Dedifferentiated amniotic fluid mesenchymal stem cell (primary cell): ENCODE measurements around the gene NPDC1.

ENCODE experiments used
- DNase-seq: peaks from one replicate; pipeline ENCODE4 v3.0.0-alpha.2; 2016; ENCODE audit errors: extremely low spot score

The NPDC1 gene

DNA sequence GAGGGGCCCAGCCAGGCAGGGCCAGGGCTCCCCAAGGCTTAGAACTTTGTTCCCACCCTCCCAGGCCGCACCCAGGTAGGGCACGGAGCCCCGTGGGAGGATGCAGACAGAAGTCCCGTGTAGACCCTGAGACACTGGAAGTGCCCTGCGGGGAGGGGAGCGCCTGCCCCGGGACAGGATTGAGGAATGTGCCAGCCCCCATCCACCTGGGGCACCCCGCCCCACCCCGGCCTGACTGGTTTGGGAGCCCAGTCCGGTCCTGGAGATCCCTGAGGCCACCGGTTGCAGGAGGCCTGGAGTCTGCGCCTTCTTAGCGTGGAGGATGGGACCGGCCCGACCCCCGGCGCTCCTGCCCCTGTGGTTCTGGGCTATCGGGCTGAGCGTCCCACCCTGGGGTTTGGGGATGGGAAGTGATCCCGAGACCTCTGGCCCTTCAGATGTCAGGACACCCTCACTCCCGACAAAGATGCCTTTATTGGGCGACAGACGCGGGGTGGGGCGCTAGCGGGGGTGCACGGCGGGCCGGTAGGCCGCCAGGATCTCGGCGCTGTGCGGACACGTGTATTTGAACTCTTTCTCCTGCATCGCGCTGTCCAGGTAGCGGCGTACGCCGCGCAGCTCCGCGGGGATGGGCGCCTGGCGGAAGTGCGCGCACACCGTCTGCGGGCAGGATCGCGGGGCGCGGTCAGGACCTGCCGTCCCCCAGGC is 51.6 kb downstream of the NPDC1 start:
- no peak for DNase-seq

DNA sequence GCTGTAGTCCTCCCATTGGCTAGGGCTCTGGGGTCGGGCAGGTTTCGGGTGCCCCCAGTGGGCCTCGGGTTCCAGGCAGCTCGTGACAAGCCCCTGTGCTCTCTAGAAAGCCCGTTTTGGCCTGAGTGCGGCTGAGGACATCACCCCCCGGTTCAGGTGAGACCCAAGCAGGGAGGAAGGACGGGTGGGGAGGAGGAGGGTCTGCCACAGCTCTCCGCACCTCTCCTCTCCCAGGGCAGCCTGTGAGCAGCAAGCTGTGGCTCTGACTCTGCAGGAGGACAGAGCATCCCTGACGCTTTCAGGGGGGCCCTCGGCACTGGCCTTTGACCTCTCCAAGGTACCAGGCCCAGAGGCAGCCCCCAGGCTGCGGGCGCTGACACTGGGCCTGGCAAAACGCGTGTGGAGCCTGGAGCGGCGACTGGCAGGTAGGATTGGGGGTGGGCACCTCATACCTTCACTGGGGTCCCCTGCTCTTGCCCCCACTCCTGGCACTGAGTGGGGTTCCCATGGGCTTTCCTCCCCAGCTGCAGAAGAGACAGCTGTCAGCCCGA is 53.1 kb downstream of the NPDC1 start:
- no peak for DNase-seq

DNA sequence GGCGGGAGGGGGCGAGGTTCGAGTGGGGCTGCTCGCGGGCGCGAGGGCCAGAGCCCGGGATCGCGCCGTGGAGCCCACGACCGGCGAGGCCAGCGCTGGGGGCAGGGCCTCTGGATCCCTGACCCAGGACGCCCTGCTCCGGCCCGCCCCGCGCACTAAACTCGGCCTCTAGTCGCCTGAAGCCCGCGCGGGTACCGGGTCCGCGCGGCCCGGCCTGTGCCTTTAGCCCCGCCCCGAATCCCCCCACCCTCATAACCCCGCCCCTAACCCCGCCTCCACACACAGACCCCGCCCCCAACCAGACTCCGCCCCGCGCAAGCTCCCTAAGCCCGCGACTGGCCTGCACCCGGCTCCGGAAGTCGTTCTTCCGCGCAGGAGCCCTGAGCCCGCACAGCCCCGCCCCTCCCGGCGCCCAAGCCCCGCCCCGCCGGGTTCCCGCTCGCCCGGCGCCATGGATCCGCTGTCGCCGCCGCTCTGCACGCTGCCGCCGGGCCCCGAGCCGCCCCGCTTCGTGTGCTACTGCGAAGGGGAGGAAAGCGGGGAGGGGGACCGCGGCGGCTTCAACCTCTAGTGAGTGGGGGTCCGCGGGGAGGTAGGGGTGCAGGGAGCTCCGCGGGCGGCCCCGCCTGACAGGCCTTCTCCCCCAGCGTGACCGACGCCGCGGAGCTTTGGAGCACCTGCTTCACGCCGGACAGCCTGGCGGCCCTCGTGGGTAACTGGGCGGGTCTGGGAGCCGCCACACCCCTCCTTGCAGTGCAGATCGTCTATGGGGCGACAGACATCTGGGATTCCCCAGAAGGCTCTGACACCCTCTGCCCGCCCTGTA is 53.8 kb downstream of the NPDC1 start, which contains the start of gene PAXX:
PAXX (plus strand) TSS at position 430 of the 826 bp plus-strand sequence; CDS start at position 452, 22 bp downstream.
- DNase-seq, result peak; percentile 83

DNA sequence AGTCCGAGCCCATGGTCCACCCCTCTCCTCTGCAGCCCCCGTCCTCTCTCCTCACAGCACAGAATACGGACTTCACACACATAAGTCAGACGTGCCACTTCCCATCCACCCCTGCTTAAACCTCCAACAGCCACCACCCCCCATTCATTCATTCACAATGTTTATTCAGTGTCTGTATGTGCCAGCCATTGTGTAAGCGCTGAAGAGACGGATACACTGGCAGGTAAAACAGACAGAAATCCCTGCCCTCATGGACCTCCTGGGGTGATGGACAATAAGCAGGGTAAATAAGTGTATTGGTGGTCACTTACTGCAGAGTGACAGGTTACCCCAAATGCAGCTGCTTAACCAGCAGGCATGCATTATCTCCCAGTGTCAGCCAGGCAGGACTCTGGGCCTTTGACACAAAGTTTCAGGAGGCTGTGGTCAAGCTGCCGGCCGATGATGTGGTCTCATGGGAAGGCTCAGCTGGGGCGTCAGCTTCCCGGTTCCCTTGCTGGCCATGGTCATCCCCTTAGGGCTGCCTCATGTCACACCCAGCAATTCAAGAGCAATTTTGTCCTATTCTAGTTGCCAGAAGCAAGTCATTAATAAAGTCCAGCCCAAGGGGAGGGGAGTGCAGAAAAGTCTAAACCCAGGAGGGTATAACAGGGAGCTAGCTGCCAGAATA is 55.6 kb downstream of the NPDC1 start:
- no peak for DNase-seq
